HG03108 (cell line): ENCODE data around the gene NUDT19.
"Not testable (repeated sequence)": the region's sequence is repeated elsewhere in the genome, so short reads cannot be mapped to it uniquely, and the experiment has no call there.

Experiments used
- ATAC-seq: cut with Tn5 transposase; IDR thresholded peaks from one replicate; pipeline ENCODE4 v1.9.1; 2021; ENCODE audit warnings: moderate library complexity; ENCODE audit not compliant: unreplicated experiment

Gene NUDT19

GRCh38 chr19:32691291-32691951 lies at the start of gene NUDT19:
NUDT19 (plus strand) TSS chr19:32691821; CDS start chr19:32691961, 140 bp downstream.
- ATAC-seq, result peak; percentile 89

- ATAC-seq, result no peak
Observed at GRCh38 chr19:32642771-32643170, 48.9 kb upstream of the NUDT19 start.

GRCh38 chr19:32646556-32646955 lies 45.1 kb upstream of the NUDT19 start:
- ATAC-seq, result no peak

GRCh38 chr19:32647361-32647760 lies 44.3 kb upstream of the NUDT19 start:
- no peak for ATAC-seq

- no peak for ATAC-seq
Observed at GRCh38 chr19:32649751-32650150, 41.9 kb upstream of the NUDT19 start.

GRCh38 chr19:32650671-32651070 lies 41.0 kb upstream of the NUDT19 start:
- ATAC-seq, result no peak

GRCh38 chr19:32651729-32652140 lies 39.9 kb upstream of the NUDT19 start:
- ATAC-seq, result no peak

GRCh38 chr19:32652331-32652730 lies 39.3 kb upstream of the NUDT19 start:
- not testable (repeated sequence) for ATAC-seq

GRCh38 chr19:32652894-32653598 lies 38.6 kb upstream of the NUDT19 start:
- ATAC-seq, result no peak

GRCh38 chr19:32653599-32653915 lies 38.1 kb upstream of the NUDT19 start:
- no peak for ATAC-seq

- not testable (repeated sequence) for ATAC-seq
Observed at GRCh38 chr19:32656379-32656778, 35.2 kb upstream of the NUDT19 start.

GRCh38 chr19:32658075-32658474 lies 33.5 kb upstream of the NUDT19 start:
- ATAC-seq, result no peak

GRCh38 chr19:32658527-32658926 lies 33.1 kb upstream of the NUDT19 start:
- no peak for ATAC-seq

- ATAC-seq, result no peak
Observed at GRCh38 chr19:32661318-32661717, 30.3 kb upstream of the NUDT19 start.

- no peak for ATAC-seq
Observed at GRCh38 chr19:32662186-32662585, 29.4 kb upstream of the NUDT19 start.

GRCh38 chr19:32666084-32666483 lies 25.5 kb upstream of the NUDT19 start:
- no peak for ATAC-seq

GRCh38 chr19:32669310-32669709 lies 22.3 kb upstream of the NUDT19 start:
- ATAC-seq, result no peak

- ATAC-seq, result no peak
Observed at GRCh38 chr19:32671883-32672593, 19.6 kb upstream of the NUDT19 start.

GRCh38 chr19:32672841-32673240 lies 18.8 kb upstream of the NUDT19 start:
- ATAC-seq, result no peak

GRCh38 chr19:32673573-32673972 lies 18.0 kb upstream of the NUDT19 start:
- ATAC-seq, result no peak

- ATAC-seq, result no peak
Observed at GRCh38 chr19:32674153-32674930, 17.3 kb upstream of the NUDT19 start.
